Kidney (tissue), 14 donors: ENCODE measurements around the gene HNRNPAB. TPM values are rescaled to one million over a fixed set of nuclear protein-coding genes. Genes with fewer than 3 reads are reported as not detected.

Source experiments
- DNase-seq, 5 donors: peaks; one replicate each; pipeline ENCODE4 v3.0.0-alpha.2; 2013 to 2020
- FAIRE-seq: peaks from 2 replicates; lab custom pipeline; 2012; peaks lifted over from hg19 to GRCh38; lab: Jason Lieb, UNC
- H3K27ac ChIP-seq, 2 donors: one replicate each; pipeline ENCODE4 v1.7.0; 2013; ENCODE audit warnings: low read depth in 2 of 2, low read length in 2 of 2, inconsistent platforms in 1 of 2
- H3K27me3 ChIP-seq: one replicate; pipeline ENCODE4 v1.7.1; 2013; ENCODE audit warnings: low read length, inconsistent platforms; ENCODE audit not compliant: control insufficient read depth, insufficient read depth
- H3K36me3 ChIP-seq, 3 donors: one replicate each; pipeline versions ENCODE4 v1.7.0 to v1.7.1; 2013; ENCODE audit warnings: low read length in 3 of 3, control low read depth in 1 of 3, inconsistent platforms in 1 of 3; ENCODE audit not compliant: insufficient read depth in 3 of 3, control insufficient read depth in 2 of 3
- H3K4me1 ChIP-seq, 3 donors: one replicate each; pipeline versions ENCODE4 v1.7.0 to v1.7.1; 2013; ENCODE audit warnings: low read length in 3 of 3, inconsistent platforms in 1 of 3, low read depth in 1 of 3; ENCODE audit not compliant: control insufficient read depth in 2 of 3, insufficient read depth in 2 of 3
- H3K4me3 ChIP-seq, 3 donors: one replicate each; pipeline versions ENCODE4 v1.7.0 to v1.8.1; 2013; ENCODE audit warnings: low read length in 3 of 3, control low read depth in 1 of 3, inconsistent platforms in 1 of 3
- H3K9ac ChIP-seq, 3 donors: one replicate each; pipeline versions ENCODE4 v1.7.0 to v1.7.1; 2013; ENCODE audit warnings: low read length in 3 of 3, control low read depth in 1 of 3, inconsistent platforms in 1 of 3
- H3K9me3 ChIP-seq, 3 donors: one replicate each; pipeline versions ENCODE4 v1.7.0 to v1.7.1; 2013; ENCODE audit warnings: low read length in 3 of 3, control low read depth in 1 of 3, inconsistent platforms in 1 of 3; ENCODE audit not compliant: control insufficient read depth in 2 of 3, insufficient read depth in 1 of 3
- CTCF ChIP-seq: IDR thresholded peaks from 3 replicates; pipeline ENCODE4 v1.5.1; 2012; ENCODE audit warnings: mild to moderate bottlenecking, moderate library complexity, borderline replicate concordance; ENCODE audit not compliant: insufficient read depth; ENCODE audit errors: extremely low read depth
- intact Hi-C: fragments of 100-400 bp; cut with DNase I; formaldehyde crosslinking; loops from one replicate; pipeline ENCODE4 v1.11.1; 2022
- polyA plus RNA-seq: library from polyadenylated mRNA; stranded (reverse); fragments of 350-450 nt; fragmentation: Illumina TruSeq; extraction: RNeasy Lipid Tissue Mini Kit (QIAGEN cat#74804); gene quantifications from one replicate; pipeline ENCODE4 v1.2.3, GENCODE V29; 2014; ENCODE audit warnings: low read depth, low replicate concordance; ENCODE audit not compliant: insufficient read depth
- total RNA-seq: library from RNA; stranded (reverse); fragmentation: NEBNext Ultra II Directional; extraction: Animal tissue kit (Norgen Biotek cat#: 25700); gene quantifications from one replicate; pipeline ENCODE4 v1.2.1, GENCODE V29; 2021
- donor health status: control.
- donor health status: control.
- donor health status: control.
- donor health status: control.
- donor health status: control.
- donor health status: DM: yes; HTN: yes; CAD: no.
- donor health status: Normal renal cell carcinoma (clear cell type).

HNRNPAB gene
- total and polyA plus RNA-seq, 2 donors from 2014 or later, result 81.8 to 130 TPM

- no peak for TF ChIP-seq CTCF
- DNase-seq (peak in 2 of 5 donors; percentile 16 to 32), FAIRE-seq (no peak)
- intact Hi-C loops, result no loop called here
- no peak overlapping the region for H3K4me3 ChIP-seq
- H3K4me1 ChIP-seq, result peaks cover 3 to 22% (median 20%) of the 10 kb centered on the region in 3 donors
- H3K36me3 ChIP-seq, result peaks cover 24 to 62% (median 51%) of the 10 kb centered on the region in 3 donors
- no peaks in the 10 kb centered on the region for H3K27me3 ChIP-seq
- no peaks in the 10 kb centered on the region for H3K9me3 ChIP-seq
- H3K9ac ChIP-seq, result no peak overlapping the region
- no peak overlapping the region for H3K27ac ChIP-seq
Measured at GRCh38 chr5:178207917-178208280, 3.6 kb downstream of the HNRNPAB start.

- Histone ChIP-seq H3K9ac (no peak overlapping the region), H3K4me1 (peaks cover 3 to 28% (median 26%) of the 10 kb centered on the region in 3 donors), H3K36me3 (peaks cover 24 to 62% (median 54%) of the 10 kb centered on the region in 3 donors), H3K27ac (no peak overlapping the region), H3K27me3 (no peaks in the 10 kb centered on the region), H3K4me3 (no peak overlapping the region), H3K9me3 (no peaks in the 10 kb centered on the region)
- no peak for TF ChIP-seq CTCF
- DNase-seq (peak in 2 of 5 donors; percentile 26 to 37), FAIRE-seq (no peak)
- intact Hi-C loops, result no loop called here
Measured at GRCh38 chr5:178208540-178209227, 4.4 kb downstream of the HNRNPAB start.

GRCh38 chr5:178209334-178210072 is 5.2 kb downstream of the HNRNPAB start:
- no peak for TF ChIP-seq CTCF
- H3K27ac ChIP-seq, result no peak overlapping the region
- peaks cover 24 to 63% (median 57%) of the 10 kb centered on the region in 3 donors for H3K36me3 ChIP-seq
- no peak overlapping the region for H3K4me3 ChIP-seq
- H3K9me3 ChIP-seq, result no peaks in the 10 kb centered on the region
- peaks cover 3 to 34% (median 32%) of the 10 kb centered on the region in 3 donors for H3K4me1 ChIP-seq
- no peaks in the 10 kb centered on the region for H3K27me3 ChIP-seq
- intact Hi-C loops, result no loop called here
- FAIRE-seq (no peak), DNase-seq (peak in 2 of 5 donors; percentile 34 to 41)
- H3K9ac ChIP-seq, result no peak overlapping the region
